NCI-H2196 (cell line): ENCODE data around the gene CAPNS1.
"Not testable (repeated sequence)": the region's sequence is repeated elsewhere in the genome, so short reads cannot be mapped to it uniquely, and the experiment has no call there.

Experiments used
- DNase-seq: peaks from one replicate; lab custom pipeline; 2025; ENCODE audit not compliant: unreplicated experiment; lab: John Stamatoyannopoulos, UW

The CAPNS1 gene

GRCh38 chr19:36149673-36150406 is 10.0 kb downstream of the CAPNS1 start:
- DNase-seq, result no peak

- DNase-seq, result no peak
Observed at GRCh38 chr19:36150586-36150985, 10.7 kb downstream of the CAPNS1 start.

GRCh38 chr19:36151144-36152018 is 11.5 kb downstream of the CAPNS1 start:
- no peak for DNase-seq

- no peak for DNase-seq
Observed at GRCh38 chr19:36152019-36152351, 12.1 kb downstream of the CAPNS1 start.

- no peak for DNase-seq
Observed at GRCh38 chr19:36152352-36153091, 12.7 kb downstream of the CAPNS1 start, which contains the start of gene COX7A1. Gene COX7A1 (minus strand): TSS chr19:36152447. CDS start chr19:36152407, 40 bp downstream.

GRCh38 chr19:36153126-36153525 is 13.3 kb downstream of the CAPNS1 start:
- no peak for DNase-seq

- DNase-seq, result no peak
Observed at GRCh38 chr19:36160821-36161596, 21.1 kb downstream of the CAPNS1 start.

- DNase-seq, result no peak
Observed at GRCh38 chr19:36163813-36164212, 23.9 kb downstream of the CAPNS1 start.

GRCh38 chr19:36169084-36169760 is 29.4 kb downstream of the CAPNS1 start:
- DNase-seq, result peak; percentile 91

- DNase-seq, result no peak
Observed at GRCh38 chr19:36172852-36173251, 33.0 kb downstream of the CAPNS1 start.

- DNase-seq, result not testable (repeated sequence)
Observed at GRCh38 chr19:36173846-36174245, 34.0 kb downstream of the CAPNS1 start.

- not testable (repeated sequence) for DNase-seq
Observed at GRCh38 chr19:36179077-36179476, 39.2 kb downstream of the CAPNS1 start.

GRCh38 chr19:36182612-36183244 is 42.9 kb downstream of the CAPNS1 start:
- no peak for DNase-seq

- no peak for DNase-seq
Observed at GRCh38 chr19:36183245-36183628, 43.4 kb downstream of the CAPNS1 start.

GRCh38 chr19:36186722-36187121 is 46.9 kb downstream of the CAPNS1 start:
- not testable (repeated sequence) for DNase-seq

- no peak for DNase-seq
Observed at GRCh38 chr19:36196249-36196648, 56.4 kb downstream of the CAPNS1 start.

- no peak for DNase-seq
Observed at GRCh38 chr19:36198119-36198518, 58.3 kb downstream of the CAPNS1 start.
